PC-3 (cell line): ENCODE measurements around the gene HHATL.

Experiments
- EZH2 ChIP-seq: fragments of 300-600 bp; sonication (generic); IDR thresholded peaks from one replicate; pipeline ENCODE4 v1.6.1; 2017; ENCODE audit warnings: antibody characterized with exemption, mild to moderate bottlenecking, low read length; ENCODE audit not compliant: unreplicated experiment
- EZH2phosphoT487 ChIP-seq: fragments of 300-600 bp; sonication (generic); IDR thresholded peaks from 2 replicates; pipeline ENCODE4 v1.6.1; 2018; ENCODE audit warnings: mild to moderate bottlenecking, antibody characterized with exemption, low read length, borderline replicate concordance
- TF ChIP-seq, protein P1 (sequence below): fragments of 300-600 bp; sonication (generic); conservative IDR thresholded peaks from 2 replicates; pipeline ENCODE4 v1.5.1; 2017; ENCODE audit warnings: antibody characterized with exemption, low read depth, mild to moderate bottlenecking, low read length

DNA sequence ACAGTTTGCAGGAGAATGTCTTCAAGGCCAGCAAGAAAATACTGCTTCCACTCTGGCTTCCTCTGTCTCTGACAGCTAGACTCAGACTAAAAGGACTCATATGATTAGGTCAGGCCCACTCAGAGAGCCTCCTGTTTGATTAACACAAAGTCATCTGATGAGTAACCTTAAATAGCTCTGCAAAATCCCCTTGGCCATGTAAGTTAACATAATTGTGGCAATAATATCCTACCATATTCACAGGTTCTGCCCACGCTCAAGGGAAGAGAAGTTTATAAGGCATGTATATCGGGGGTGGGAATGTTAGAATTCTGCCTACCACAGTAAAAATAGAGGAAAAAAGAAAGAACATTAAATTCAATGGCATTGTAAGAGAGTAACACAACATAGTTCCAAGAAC, 20.6 kb upstream of the HHATL start:
- TF ChIP-seq, protein P1, sequence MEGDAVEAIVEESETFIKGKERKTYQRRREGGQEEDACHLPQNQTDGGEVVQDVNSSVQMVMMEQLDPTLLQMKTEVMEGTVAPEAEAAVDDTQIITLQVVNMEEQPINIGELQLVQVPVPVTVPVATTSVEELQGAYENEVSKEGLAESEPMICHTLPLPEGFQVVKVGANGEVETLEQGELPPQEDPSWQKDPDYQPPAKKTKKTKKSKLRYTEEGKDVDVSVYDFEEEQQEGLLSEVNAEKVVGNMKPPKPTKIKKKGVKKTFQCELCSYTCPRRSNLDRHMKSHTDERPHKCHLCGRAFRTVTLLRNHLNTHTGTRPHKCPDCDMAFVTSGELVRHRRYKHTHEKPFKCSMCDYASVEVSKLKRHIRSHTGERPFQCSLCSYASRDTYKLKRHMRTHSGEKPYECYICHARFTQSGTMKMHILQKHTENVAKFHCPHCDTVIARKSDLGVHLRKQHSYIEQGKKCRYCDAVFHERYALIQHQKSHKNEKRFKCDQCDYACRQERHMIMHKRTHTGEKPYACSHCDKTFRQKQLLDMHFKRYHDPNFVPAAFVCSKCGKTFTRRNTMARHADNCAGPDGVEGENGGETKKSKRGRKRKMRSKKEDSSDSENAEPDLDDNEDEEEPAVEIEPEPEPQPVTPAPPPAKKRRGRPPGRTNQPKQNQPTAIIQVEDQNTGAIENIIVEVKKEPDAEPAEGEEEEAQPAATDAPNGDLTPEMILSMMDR, result no peak
- TF ChIP-seq EZH2 (no peak), EZH2phosphoT487 (no peak)
